HCT116 (cell line): Measurements from ENCODE around the gene SPRR1A. TPM values are rescaled to one million over a fixed set of nuclear protein-coding genes. Genes with fewer than 3 reads are reported as not detected.

ENCODE experiments used
- ATAC-seq: fragments of 200-7000 bp; cut with Tn5 transposase; 2 replicates; pipeline ENCODE4 v1.9.1; 2020; ENCODE audit warnings: mild to moderate bottlenecking, moderate library complexity
- BruUV-seq: library from RNA; stranded (reverse); fragments of 400-500 nt; replicated peaks from 2 replicates; lab custom pipeline; 2021; lab: Mats Ljungman, UMichigan
- CTCF ChIA-PET: fragments of 300-600 bp; sonication (Branson Sonifier 250); formaldehyde crosslinking; loops from one replicate; lab custom pipeline; 2021; ENCODE audit warnings: antibody characterized with exemption; lab: Charles Lee
- POLR2A ChIA-PET: fragments of 300-600, 350-600 bp; sonication (Branson Sonifier 250); formaldehyde crosslinking; loops from one replicate; lab custom pipeline; 2021; ENCODE audit warnings: antibody characterized with exemption; lab: Charles Lee
- RAD21 ChIA-PET, 2 experiments: fragments of 300-600 bp; sonication (Branson Sonifier 250); formaldehyde crosslinking; loops; one replicate each; lab custom pipeline; 2023; ENCODE audit warnings: low total read pairs in 2 of 2; ENCODE audit not compliant: uncharacterized antibody in 2 of 2, unreplicated experiment in 2 of 2, low non-redundant PET in 1 of 2; lab: Charles Lee
- DNase-seq: peaks from one replicate; pipeline ENCODE4 v3.0.0-alpha.2; 2010; ENCODE audit warnings: low read depth, low spot score
- H2AFZ ChIP-seq: fragments of 200-600 bp; shearing (Covaris generic), sonication (generic); 2 replicates; pipeline ENCODE4 v1.6.1; 2017; ENCODE audit warnings: low read depth, mixed run types, mixed read lengths, antibody characterized with exemption, low read length; ENCODE audit not compliant: poor library complexity, severe bottlenecking
- H3K27ac ChIP-seq: 2 replicates; pipeline ENCODE4 v1.5.1; 2012; ENCODE audit warnings: low read depth, low read length
- H3K27me3 ChIP-seq: fragments of 200-600 bp; sonication (generic); 2 replicates; pipeline ENCODE4 v1.6.1; 2016; ENCODE audit warnings: mixed run types, low read length, mixed read lengths; ENCODE audit not compliant: insufficient read depth
- H3K36me3 ChIP-seq, 2 experiments: fragments of 200-500 bp in 1 of 2; fragments of 200-600 bp in 1 of 2; sonication (Bioruptor generic) in 1 of 2; sonication (generic) in 1 of 2; 2 replicates each; pipeline versions ENCODE4 v1.5.1 to v1.6.1; 2014 to 2016; ENCODE audit warnings: low read length in 2 of 2, inconsistent platforms in 1 of 2, mixed read lengths in 1 of 2, mixed run types in 1 of 2; ENCODE audit not compliant: insufficient read depth in 2 of 2, control insufficient read depth in 1 of 2
- H3K4me1 ChIP-seq, 2 experiments: fragments of 200-600 bp in 1 of 2; sonication (generic) in 1 of 2; 2 replicates each; pipeline versions ENCODE4 v1.5.1 to v1.6.1; 2012 to 2017; ENCODE audit warnings: low read length in 2 of 2, inconsistent platforms in 1 of 2, mild to moderate bottlenecking in 1 of 2, mixed read lengths in 1 of 2, mixed run types in 1 of 2, moderate library complexity in 1 of 2; ENCODE audit not compliant: insufficient read depth in 2 of 2, control insufficient read depth in 1 of 2
- H3K4me2 ChIP-seq: fragments of 200-600 bp; sonication (generic); 2 replicates; pipeline ENCODE4 v1.6.1; 2017; ENCODE audit warnings: mixed run types, low read length, mixed read lengths
- H3K4me3 ChIP-seq, 2 experiments: fragments of 200-600 bp in 1 of 2; sonication (generic) in 1 of 2; replicated peaks in 1 of 2; 2 replicates each; pipeline ENCODE4 v1.5.1; 2011 to 2016; ENCODE audit warnings: low read length in 2 of 2, control low read depth in 1 of 2, low read depth in 1 of 2, mild to moderate bottlenecking in 1 of 2, mixed read lengths in 1 of 2, mixed run types in 1 of 2
- H3K79me2 ChIP-seq: fragments of 200-600 bp; sonication (generic); 2 replicates; pipeline ENCODE4 v1.6.1; 2017; ENCODE audit warnings: mild to moderate bottlenecking, mixed run types, low read length, moderate library complexity, mixed read lengths; ENCODE audit not compliant: insufficient read depth
- H3K9ac ChIP-seq: fragments of 200-600 bp; sonication (generic); 2 replicates; pipeline ENCODE4 v1.6.1; 2016; ENCODE audit warnings: low read length, mixed read lengths
- H3K9me2 ChIP-seq: fragments of 200-600 bp; sonication (generic), shearing (Covaris generic); 2 replicates; pipeline ENCODE4 v1.6.1; 2017; ENCODE audit warnings: mixed run types, mild to moderate bottlenecking, moderate library complexity; ENCODE audit not compliant: insufficient read depth
- H3K9me3 ChIP-seq, 2 experiments: fragments of 200-500 bp in 1 of 2; fragments of 200-600 bp in 1 of 2; sonication (Bioruptor generic) in 1 of 2; sonication (generic) in 1 of 2; 2 replicates each; pipeline ENCODE4 v1.6.1; 2014 to 2017; ENCODE audit warnings: low read length in 2 of 2, mixed read lengths in 2 of 2, inconsistent platforms in 1 of 2, low read depth in 1 of 2, mild to moderate bottlenecking in 1 of 2, mixed run types in 1 of 2, moderate library complexity in 1 of 2; ENCODE audit not compliant: control insufficient read depth in 1 of 2, insufficient read depth in 1 of 2
- H4K20me1 ChIP-seq: fragments of 200-600 bp; sonication (generic), shearing (Covaris generic); 2 replicates; pipeline ENCODE4 v1.6.1; 2017; ENCODE audit warnings: mixed run types, mild to moderate bottlenecking, moderate library complexity; ENCODE audit not compliant: insufficient read depth
- CEBPB ChIP-seq: IDR thresholded peaks from 2 replicates; pipeline ENCODE4 v1.6.1; 2012; ENCODE audit warnings: low read depth
- FOSL1 ChIP-seq: IDR thresholded peaks from 2 replicates; pipeline ENCODE4 v1.6.1; 2012; ENCODE audit warnings: low read depth
- JUND ChIP-seq: IDR thresholded peaks from 2 replicates; pipeline ENCODE4 v1.6.1; 2012
- RAD21 ChIP-seq: IDR thresholded peaks from 2 replicates; pipeline ENCODE4 v1.6.1; 2012; ENCODE audit warnings: low read depth, mild to moderate bottlenecking
- SIN3A ChIP-seq: IDR thresholded peaks from 2 replicates; pipeline ENCODE4 v1.6.1; 2012; ENCODE audit warnings: low read depth
- SRF ChIP-seq: IDR thresholded peaks from 2 replicates; pipeline ENCODE4 v1.6.1; 2012; ENCODE audit warnings: low read depth
- TCF7L2 ChIP-seq: IDR thresholded peaks from 2 replicates; pipeline ENCODE4 v1.7.0; 2011; ENCODE audit warnings: borderline replicate concordance, inconsistent platforms; ENCODE audit not compliant: insufficient read depth, insufficient read length; ENCODE audit errors: extremely low read depth
- intact Hi-C: fragments of 100-400 bp; cut with micrococcal nuclease; formaldehyde crosslinking; loops from 2 replicates; pipeline ENCODE4 v1.10.0; 2022
- total RNA-seq: library from RNA; stranded (reverse); gene quantifications from one replicate; pipeline ENCODE4 v1.2.1, GENCODE V29; 2021; ENCODE audit not compliant: unreplicated experiment
- TF ChIP-seq, protein P1 (sequence below), 3 experiments: fragments of 200-600 bp in 1 of 3; sonication (generic) in 1 of 3; IDR thresholded peaks in 2 of 3; conservative IDR thresholded peaks in 1 of 3; 2 replicates each; pipeline ENCODE4 v1.5.1; 2012 to 2017; ENCODE audit warnings: low read depth in 2 of 3, low read length in 2 of 3, antibody characterized with exemption in 1 of 3, borderline replicate concordance in 1 of 3, control low read depth in 1 of 3, mild to moderate bottlenecking in 1 of 3, mixed read lengths in 1 of 3, mixed run types in 1 of 3, moderate library complexity in 1 of 3; ENCODE audit not compliant: insufficient read depth in 1 of 3

The SPRR1A gene
- total RNA-seq, 1 experiment from 2014 or later = not detected

DNA sequence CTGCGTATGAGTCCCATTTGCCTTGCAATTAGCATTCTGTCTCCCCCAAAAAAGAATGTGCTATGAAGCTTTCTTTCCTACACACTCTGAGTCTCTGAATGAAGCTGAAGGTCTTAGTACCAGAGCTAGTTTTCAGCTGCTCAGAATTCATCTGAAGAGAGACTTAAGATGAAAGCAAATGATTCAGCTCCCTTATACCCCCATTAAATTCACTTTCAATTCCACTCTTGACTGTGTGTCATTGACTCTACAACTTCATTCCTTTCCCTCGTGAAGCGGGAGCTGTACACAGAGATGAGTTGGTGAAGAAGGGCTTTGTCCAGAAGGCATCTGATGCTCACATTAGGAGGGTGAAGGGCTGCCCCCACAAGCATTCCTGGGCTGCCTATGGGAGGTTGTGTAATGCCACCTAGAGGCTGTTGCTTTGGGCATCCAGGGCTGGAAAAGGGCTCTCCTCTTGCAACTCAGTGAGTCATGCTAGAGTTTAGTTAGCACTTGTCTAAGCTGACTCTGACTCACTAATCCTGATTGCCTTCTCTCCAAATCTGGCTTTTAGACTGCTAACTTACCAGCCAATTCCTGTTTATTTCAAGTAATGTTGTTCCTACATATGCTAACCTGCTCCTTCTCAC lies 48.9 kb downstream of the SPRR1A start:
- intact Hi-C loops = loop anchor here (5.0 kb wide), 2 partner anchors 160 to 380 kb away; no protein-coding TSS in a partner anchor
- DNase-seq = peak; percentile 36
- ATAC-seq = peak; percentile 98
- no peak overlapping the region for H3K9ac ChIP-seq
- TF ChIP-seq, protein P1, sequence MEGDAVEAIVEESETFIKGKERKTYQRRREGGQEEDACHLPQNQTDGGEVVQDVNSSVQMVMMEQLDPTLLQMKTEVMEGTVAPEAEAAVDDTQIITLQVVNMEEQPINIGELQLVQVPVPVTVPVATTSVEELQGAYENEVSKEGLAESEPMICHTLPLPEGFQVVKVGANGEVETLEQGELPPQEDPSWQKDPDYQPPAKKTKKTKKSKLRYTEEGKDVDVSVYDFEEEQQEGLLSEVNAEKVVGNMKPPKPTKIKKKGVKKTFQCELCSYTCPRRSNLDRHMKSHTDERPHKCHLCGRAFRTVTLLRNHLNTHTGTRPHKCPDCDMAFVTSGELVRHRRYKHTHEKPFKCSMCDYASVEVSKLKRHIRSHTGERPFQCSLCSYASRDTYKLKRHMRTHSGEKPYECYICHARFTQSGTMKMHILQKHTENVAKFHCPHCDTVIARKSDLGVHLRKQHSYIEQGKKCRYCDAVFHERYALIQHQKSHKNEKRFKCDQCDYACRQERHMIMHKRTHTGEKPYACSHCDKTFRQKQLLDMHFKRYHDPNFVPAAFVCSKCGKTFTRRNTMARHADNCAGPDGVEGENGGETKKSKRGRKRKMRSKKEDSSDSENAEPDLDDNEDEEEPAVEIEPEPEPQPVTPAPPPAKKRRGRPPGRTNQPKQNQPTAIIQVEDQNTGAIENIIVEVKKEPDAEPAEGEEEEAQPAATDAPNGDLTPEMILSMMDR (IDR thresholded peaks at IDR 0.05 in 2 of 3, conservative IDR thresholded peaks at IDR 0.05 in 1 of 3; ENCODE audit: borderline replicate concordance in 1 of 3, insufficient read depth in 1 of 3, low read depth in 2 of 3, low read length in 2 of 3) = peak; percentile 37 to 56 (median 53); a peak in 5 of 6 replicates
- peak; percentile 50 for TF ChIP-seq CEBPB
- 0 out of 2 replicates have a peak, but pooled peaks have one; percentile 18 for TF ChIP-seq SRF
- TF ChIP-seq JUND = no peak
- peak; percentile 46 for TF ChIP-seq FOSL1
- TF ChIP-seq SIN3A = no peak
- TF ChIP-seq RAD21 = peak; percentile 65
- TF ChIP-seq TCF7L2 = no peak
- TF ChIP-seq, all 23 proteins: peak for 5
- BruUV-seq = no TSS peak
- Histone ChIP-seq H3K4me1 (peaks cover 0 to 6% of the 10 kb centered on the region in 2 experiments; a peak in 1 of 4 replicates), H3K27me3 (peaks cover 7% of the 10 kb centered on the region), H3K79me2 (no peaks in the 10 kb centered on the region), H3K9me3 (no peaks in the 10 kb centered on the region), H2AFZ (no peak overlapping the region), H3K36me3 (no peaks in the 10 kb centered on the region), H4K20me1 (no peaks in the 10 kb centered on the region), H3K4me3 (no peak overlapping the region), H3K9me2 (no peaks in the 10 kb centered on the region), H3K27ac (no peak overlapping the region), H3K4me2 (no peak overlapping the region)
- RAD21 ChIA-PET = interaction anchor here (0.6 kb wide), 2 partner anchors 113 to 115 kb away, joined by 3 read pairs; no protein-coding TSS in a partner anchor
- CTCF ChIA-PET = interaction anchor here (1.1 kb wide), 1 partner anchor 160 kb away, joined by 3 read pairs; no protein-coding TSS in a partner anchor
- POLR2A ChIA-PET = no interaction called here
